Stimulated activated CD4-positive, alpha-beta T cell treated with anti-CD3 and anti-CD28 coated beads, TNF-alpha, amount 100 ng/mL, for 24 hours (primary cell): ENCODE data around the gene SCN7A.
"Not testable (repeated sequence)": the region's sequence is repeated elsewhere in the genome, so short reads cannot be mapped to it uniquely, and the experiment has no call there.

Experiments used
- DNase-seq, 3 experiments: peaks; one replicate each; pipeline ENCODE4 v3.0.0-alpha.2; 2020; ENCODE audit warnings: low read depth in 3 of 3

The SCN7A gene

DNA sequence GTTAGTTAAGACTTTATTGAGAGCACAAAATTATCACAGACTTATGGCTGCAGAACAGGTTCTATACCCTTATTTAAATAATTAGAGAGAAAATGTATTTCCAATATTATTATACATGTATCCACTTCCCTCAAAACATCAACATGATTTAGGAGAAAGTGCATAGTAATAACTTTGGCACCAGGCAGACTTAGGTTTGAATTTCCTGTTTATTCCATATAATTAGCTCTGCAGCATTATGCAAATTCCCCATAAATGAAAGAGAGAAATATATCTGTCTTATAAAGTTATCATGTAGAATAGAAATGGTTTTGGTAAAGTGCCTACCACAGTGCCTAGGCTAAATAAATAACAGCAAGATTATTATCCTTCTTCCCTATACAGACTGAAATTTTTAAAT is 133.6 kb downstream of the SCN7A start:
- no peak for DNase-seq

DNA sequence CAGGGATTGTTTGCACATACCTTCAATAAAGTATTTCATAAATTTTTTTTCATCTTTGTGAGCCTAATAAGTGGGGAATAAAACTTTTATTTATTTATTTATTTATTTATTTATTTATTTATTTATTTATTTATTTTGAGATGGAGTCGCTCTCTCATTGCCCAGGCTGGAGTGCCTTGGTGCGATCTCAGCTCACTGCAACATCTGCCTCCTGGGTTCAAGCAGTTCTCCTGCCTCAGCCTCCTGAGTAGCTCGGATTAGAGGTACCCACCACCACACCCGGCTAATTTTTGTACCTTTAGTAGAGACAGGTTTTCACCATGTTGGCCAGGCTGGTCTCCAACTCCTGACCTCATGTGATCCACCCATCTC is 136.1 kb downstream of the SCN7A start:
- DNase-seq = not testable (repeated sequence)

- no peak for DNase-seq
These were observed 136.7 kb downstream of the SCN7A start for GRCh38 chr2:166357068-166357949.
